ENCODE measurements around the gene VSTM2L.

DNA sequence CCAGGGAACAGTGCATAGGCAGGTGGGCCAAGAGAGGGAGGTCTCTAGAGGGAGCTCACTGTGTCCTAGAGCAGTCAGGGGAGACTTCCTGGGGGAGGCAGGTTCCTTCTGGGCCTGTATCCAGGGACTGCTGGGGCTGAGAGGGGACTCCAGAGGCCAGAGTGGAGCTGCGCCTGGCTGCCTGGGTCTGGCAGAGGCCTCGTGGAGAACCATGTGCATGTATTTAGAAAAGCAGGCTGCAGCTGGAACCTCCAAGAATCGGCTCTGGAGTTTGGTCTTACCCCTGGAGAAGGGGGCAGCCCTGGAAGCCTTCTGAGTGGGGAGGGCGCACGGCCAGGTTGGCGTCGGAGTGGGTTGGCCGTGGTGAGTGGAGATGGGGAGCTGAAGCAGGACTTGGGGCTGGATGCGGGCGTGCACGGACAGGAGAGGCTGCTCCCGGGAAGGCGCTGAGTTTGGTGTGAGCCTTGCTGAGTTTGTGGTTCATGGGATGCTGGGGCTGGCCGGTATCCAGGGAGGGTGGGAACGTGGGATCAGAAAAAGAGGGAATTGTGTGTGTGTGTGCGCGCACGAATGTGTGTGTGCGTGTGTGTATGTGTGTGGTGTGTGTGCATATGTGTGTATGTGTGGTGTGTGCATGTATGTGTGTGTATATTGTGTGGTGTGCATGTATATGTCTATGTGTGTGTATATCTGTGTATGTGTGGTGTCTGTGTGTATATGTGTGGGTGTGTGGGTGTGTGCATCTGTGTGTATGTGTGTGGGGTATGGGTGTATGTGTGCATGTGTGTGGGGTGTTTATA, 10.8 kb downstream of the VSTM2L start:
- TF ChIP-seq CEBPB (IDR thresholded peaks at IDR 0.05) (no peak), NFIC (IDR thresholded peaks at IDR 0.05) (no peak), CREB1 (IDR thresholded peaks at IDR 0.05; ENCODE audit: low read depth) (no peak), MAX (IDR thresholded peaks at IDR 0.05) (no peak), TAF1 (IDR thresholded peaks at IDR 0.05; ENCODE audit: low read depth) (no peak)
- TF ChIP-seq, protein P1, sequence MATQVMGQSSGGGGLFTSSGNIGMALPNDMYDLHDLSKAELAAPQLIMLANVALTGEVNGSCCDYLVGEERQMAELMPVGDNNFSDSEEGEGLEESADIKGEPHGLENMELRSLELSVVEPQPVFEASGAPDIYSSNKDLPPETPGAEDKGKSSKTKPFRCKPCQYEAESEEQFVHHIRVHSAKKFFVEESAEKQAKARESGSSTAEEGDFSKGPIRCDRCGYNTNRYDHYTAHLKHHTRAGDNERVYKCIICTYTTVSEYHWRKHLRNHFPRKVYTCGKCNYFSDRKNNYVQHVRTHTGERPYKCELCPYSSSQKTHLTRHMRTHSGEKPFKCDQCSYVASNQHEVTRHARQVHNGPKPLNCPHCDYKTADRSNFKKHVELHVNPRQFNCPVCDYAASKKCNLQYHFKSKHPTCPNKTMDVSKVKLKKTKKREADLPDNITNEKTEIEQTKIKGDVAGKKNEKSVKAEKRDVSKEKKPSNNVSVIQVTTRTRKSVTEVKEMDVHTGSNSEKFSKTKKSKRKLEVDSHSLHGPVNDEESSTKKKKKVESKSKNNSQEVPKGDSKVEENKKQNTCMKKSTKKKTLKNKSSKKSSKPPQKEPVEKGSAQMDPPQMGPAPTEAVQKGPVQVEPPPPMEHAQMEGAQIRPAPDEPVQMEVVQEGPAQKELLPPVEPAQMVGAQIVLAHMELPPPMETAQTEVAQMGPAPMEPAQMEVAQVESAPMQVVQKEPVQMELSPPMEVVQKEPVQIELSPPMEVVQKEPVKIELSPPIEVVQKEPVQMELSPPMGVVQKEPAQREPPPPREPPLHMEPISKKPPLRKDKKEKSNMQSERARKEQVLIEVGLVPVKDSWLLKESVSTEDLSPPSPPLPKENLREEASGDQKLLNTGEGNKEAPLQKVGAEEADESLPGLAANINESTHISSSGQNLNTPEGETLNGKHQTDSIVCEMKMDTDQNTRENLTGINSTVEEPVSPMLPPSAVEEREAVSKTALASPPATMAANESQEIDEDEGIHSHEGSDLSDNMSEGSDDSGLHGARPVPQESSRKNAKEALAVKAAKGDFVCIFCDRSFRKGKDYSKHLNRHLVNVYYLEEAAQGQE (IDR thresholded peaks at IDR 0.05; ENCODE audit: low read depth), result no peak

Measured in Ishikawa (cell line).